Raji (cell line): ENCODE results near the gene EMILIN1.

Source experiments
- POLR2A ChIP-seq: IDR thresholded peaks from 2 replicates; pipeline ENCODE4 v1.6.1; 2011; ENCODE audit warnings: low read depth, low read length, control low read depth; ENCODE audit not compliant: insufficient read depth

EMILIN1 gene

DNA sequence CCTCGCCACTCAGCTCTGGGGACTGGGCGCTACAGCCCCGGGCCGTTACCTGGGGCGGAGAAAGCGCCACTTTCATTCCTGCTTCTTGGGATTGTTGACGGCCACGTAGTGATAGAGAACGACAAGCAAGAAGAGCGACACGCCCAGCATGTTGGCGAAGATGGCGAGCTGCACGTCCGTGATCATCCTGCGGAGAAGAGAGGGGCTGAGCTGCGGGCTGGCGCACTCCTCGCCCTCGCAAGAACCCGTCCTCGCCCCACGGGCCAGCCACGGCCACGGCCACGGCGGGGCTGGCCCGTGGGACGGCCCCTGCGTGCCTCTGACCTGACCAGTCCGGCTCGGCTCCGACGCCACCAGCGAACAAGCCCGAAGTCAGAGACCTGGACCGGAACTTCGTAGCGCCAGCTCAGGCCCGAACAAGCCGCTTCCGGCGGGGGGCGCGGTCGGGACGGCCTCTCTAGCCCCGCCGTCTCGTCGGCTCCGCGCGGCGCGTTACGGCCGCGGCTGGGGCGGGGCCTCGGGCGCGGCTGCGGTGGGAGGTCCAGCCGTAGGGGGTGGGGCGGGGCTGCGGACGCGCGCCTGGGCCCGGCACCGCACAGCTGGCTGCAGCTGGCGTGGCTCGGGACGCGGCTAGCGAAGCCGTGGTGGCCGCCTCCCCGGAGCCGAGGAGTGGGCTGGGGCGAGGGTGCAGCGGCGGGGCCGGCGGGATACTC lies 7.0 kb upstream of the EMILIN1 start, which contains the start of gene OST4:
Gene OST4, minus strand, starts transcription at position 378 of the 713 bp plus-strand sequence.
- TF ChIP-seq POLR2A: peak; percentile 90

DNA sequence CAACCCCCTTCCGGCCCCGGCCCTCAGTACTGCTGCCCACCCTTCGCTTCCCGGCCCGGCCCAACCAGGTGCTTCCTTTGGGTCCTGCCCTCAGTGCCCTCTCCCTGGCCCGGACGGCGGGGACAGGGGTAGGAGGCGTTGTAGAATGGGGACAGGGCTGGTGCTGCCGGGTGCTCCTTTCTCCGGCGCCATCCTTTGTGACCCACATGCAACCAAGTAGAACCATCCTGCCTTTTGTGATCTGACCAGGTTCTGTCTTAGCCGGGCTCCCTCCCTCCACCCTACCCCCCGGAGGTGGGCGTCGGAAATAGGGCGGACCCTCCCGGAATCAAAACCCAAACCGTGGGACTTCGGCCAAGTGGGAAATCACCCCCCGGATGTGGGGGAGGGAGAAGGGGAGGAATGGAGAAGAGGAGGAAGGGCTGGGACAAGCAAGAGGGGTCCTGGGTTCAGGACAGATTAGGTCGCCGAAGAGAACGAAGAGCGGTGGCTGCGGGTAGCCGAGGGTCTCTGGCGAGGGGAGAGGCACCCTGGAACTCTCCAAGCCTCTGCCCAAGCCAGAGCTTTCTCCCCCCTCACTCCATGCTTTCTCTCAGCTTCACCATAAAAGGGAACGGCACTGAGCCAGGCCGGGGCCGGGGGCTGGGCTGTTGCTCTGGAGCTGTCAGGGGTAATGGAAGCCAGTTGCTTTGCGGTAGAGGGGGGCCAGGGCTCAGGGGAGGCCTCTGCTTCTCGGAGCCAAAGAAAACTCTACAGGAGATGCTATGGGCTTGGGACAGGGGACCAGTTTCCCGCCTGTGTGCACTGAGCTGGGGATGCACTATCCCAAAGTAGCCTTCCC lies 6.2 kb upstream of the EMILIN1 start:
- no peak for TF ChIP-seq POLR2A

DNA sequence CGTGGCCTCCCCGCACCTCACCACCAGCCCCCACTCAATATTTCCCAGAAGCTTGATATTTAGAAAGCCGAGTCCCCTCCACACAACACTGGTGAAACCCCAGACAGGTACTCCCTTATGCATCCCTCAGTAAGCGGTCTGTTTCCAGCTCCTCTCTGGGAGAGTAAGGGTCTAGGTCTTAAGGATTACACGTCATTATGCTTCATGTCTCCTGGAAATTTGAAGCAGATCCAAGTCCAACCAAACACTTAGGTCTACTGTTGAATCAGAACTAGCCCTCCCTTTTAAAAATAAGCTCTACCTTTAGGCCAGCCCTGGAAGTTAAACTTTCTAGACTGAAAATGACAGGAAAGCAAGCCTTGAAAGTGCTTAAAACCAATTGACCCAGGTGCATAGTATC lies 5.5 kb upstream of the EMILIN1 start:
- TF ChIP-seq POLR2A: no peak

DNA sequence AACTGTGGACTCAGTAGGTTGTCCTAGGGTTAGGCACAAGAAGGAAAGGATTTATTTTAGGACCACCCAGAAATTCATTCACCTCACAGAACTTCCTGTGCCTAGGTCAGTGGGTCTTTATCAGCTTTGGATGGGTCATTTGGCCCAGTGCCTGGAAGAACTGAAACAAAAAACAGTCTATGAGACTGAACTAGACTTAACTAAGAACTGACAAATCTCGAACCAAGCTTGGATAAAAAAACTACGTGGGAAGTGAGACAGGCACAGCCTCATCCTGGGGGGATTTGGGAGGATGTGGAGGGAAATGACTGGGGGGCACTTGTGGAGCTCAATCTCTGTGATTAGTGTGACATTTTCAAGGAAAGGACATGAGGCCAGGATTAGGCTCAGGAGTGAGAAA lies 4.6 kb upstream of the EMILIN1 start:
- TF ChIP-seq POLR2A: no peak

DNA sequence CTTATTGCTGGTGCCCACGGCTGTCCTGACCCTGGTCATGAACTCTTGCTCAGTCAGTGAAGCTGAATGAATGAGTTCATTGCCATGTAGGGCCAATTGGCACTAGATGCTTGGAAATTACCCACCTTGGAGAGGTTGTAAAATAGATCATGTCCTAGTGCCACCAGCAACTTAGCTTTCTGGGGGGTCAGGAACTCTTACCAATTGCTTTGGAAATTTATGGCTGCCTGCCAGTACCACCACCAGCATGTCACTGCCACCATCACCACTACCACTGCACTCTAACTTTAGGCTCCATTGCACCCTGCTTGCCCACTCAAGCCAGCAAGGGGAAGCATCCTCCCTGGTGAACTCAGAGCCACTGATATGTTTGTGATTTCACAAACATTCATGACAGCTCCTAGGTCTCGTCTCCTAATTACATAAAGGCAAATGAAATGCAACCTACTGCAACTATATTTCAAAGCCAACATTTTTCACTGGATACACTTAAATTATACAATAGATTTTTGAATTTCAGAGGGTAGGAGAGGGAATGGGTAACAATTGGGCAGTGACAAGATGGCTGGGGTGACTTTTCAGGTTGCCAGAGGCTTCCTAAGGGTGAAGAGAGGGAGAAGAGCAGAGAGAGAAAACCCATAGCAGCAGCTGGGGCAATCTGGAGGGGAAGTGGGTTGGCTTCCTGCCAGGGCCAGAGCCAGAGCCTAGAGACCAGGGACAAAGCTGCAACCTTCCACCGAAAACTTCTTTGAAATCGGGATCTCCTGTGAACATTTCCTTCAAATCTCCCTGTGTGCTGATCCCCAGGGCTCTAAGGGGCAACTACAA lies 3.5 kb upstream of the EMILIN1 start:
- no peak for TF ChIP-seq POLR2A

DNA sequence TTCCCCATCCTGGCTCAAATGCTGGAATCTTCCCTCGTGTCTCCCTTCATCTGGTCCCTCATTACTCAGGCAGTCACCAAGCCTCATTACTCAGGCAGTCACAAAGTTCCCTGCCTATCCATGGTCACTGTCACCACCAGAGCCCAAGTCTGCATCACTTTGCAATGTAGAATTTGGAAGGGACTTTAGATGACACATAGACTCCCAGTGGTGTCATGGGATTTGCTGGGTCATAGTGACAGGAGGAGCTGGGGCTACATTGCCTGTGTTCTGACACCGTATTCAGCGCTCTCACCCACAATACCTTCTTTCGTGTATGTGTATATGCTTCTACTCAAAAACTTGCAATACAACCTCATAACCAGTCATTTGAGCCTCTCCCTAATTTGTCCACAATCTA lies 2.1 kb upstream of the EMILIN1 start:
- TF ChIP-seq POLR2A: no peak

DNA sequence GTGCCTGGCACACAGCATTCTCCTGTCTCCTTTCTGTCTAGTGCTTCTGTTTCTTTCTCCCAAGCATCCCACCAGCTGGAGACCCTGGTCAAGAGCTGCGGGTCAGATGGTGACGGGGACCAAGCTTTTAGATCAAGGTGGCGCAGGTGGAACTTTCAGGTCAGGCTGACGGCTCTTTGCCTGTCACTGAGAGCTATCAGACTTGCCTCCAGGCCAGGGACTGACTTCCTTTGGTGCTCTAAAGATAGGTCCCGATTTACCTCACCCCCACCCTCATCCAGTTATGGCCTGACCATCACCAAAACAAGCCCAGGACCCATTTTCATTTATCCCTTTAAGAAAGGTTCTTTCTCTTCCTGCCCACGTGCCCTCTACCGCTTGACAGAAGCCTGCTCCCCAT lies 1.2 kb upstream of the EMILIN1 start:
- TF ChIP-seq POLR2A: no peak

DNA sequence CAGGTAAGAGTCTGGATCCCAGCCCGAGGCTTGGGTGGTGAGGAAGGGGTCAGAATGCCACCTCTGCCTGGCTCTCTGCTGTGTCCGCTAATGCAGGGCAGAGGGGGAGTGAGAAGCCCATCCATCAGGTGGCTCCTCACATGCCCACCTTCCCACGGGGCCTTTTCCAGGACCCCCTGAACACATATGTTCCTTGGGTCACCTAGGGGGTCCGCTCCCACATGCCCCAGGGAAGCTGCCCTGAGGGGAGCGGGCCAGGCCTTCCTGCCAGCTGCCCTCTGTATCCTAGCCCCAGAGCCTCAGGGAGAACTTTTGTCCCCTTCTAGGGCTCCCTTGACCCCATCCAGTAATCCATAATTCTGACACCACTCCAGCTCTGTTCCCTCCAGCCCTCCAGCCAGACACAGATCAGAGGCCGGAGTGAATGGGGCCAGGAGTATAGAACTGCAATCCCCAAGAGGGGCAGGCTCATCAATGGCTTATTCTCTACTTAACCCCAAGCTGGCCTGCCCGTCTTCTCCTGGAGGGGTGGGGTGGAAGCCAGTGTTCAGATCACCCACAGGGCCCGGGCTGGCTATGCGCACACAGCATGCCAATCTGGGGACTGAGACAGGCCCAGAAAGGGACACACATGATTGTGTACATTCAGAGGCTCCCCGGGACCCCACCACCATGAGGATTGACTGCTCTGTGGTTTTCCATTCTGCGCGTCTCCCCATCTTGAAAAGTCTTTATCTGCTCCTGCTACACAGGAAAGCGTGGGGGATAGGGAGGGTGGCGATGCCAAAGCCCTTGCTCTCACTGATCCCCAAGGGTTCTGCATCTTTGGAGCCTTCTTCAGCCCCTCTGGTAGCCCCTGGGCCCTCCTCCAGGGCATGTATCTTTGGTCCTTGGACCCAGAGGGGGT lies 1.1 kb downstream of the EMILIN1 start:
- no peak for TF ChIP-seq POLR2A

DNA sequence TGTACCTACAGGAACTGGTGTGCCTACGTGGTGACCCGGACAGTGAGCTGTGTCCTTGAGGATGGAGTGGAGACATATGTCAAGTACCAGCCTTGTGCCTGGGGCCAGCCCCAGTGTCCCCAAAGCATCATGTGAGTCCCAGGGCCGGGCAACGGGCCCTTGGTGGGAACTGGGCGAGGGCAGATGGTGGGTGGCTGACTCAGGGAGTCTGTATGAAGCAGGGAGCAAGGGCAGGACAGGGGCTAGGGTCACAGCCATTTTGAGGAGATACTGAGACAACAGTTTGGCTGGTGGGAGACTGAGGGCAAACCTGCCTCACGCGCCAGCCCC lies 1.7 kb downstream of the EMILIN1 start:
- TF ChIP-seq POLR2A: no peak

DNA sequence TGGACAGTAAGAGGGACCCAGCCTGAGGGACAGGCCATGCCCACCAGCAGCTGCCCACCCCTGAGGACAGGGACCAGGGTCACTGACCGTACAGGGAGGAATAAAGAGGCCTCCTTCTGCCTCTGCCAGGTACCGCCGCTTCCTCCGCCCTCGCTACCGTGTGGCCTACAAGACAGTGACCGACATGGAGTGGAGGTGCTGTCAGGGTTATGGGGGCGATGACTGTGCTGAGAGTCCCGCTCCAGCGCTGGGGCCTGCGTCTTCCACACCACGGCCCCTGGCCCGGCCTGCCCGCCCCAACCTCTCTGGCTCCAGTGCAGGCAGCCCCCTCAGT lies 2.2 kb downstream of the EMILIN1 start:
- no peak for TF ChIP-seq POLR2A

DNA sequence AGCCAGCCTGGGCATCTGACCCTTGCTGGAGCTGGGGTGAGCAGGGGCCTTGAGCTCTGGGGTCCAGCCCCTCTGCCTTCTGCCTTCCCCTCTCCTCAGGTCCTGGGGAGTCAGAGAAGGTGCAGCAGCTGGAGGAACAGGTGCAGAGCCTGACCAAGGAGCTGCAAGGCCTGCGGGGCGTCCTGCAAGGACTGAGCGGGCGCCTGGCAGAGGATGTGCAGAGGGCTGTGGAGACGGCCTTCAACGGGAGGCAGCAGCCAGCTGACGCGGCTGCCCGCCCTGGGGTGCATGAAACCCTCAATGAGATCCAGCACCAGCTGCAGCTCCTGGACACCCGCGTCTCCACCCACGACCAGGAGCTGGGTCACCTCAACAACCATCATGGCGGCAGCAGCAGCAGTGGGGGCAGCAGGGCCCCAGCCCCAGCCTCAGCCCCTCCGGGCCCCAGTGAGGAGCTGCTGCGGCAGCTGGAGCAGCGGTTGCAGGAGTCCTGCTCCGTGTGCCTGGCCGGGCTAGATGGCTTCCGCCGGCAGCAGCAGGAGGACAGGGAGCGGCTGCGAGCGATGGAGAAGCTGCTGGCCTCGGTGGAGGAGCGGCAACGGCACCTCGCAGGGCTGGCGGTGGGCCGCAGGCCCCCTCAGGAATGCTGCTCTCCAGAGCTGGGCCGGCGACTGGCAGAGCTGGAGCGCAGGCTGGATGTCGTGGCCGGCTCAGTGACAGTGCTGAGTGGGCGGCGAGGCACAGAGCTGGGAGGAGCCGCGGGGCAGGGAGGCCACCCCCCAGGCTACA lies 3.8 kb downstream of the EMILIN1 start:
- no peak for TF ChIP-seq POLR2A

DNA sequence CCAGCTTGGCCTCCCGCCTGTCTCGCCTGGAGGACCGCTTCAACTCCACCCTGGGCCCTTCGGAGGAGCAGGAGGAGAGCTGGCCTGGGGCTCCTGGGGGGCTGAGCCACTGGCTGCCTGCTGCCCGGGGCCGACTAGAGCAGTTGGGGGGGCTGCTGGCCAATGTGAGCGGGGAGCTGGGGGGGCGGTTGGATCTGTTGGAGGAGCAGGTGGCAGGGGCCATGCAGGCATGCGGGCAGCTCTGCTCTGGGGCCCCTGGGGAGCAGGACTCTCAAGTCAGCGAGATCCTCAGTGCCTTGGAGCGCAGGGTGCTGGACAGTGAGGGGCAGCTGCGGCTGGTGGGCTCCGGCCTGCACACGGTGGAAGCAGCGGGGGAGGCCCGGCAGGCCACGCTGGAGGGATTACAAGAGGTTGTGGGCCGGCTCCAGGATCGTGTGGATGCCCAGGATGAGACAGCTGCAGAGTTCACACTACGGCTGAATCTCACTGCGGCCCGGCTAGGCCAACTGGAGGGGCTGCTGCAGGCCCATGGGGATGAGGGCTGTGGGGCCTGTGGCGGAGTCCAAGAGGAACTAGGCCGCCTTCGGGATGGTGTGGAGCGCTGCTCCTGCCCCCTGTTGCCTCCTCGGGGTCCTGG lies 4.5 kb downstream of the EMILIN1 start:
- no peak for TF ChIP-seq POLR2A

DNA sequence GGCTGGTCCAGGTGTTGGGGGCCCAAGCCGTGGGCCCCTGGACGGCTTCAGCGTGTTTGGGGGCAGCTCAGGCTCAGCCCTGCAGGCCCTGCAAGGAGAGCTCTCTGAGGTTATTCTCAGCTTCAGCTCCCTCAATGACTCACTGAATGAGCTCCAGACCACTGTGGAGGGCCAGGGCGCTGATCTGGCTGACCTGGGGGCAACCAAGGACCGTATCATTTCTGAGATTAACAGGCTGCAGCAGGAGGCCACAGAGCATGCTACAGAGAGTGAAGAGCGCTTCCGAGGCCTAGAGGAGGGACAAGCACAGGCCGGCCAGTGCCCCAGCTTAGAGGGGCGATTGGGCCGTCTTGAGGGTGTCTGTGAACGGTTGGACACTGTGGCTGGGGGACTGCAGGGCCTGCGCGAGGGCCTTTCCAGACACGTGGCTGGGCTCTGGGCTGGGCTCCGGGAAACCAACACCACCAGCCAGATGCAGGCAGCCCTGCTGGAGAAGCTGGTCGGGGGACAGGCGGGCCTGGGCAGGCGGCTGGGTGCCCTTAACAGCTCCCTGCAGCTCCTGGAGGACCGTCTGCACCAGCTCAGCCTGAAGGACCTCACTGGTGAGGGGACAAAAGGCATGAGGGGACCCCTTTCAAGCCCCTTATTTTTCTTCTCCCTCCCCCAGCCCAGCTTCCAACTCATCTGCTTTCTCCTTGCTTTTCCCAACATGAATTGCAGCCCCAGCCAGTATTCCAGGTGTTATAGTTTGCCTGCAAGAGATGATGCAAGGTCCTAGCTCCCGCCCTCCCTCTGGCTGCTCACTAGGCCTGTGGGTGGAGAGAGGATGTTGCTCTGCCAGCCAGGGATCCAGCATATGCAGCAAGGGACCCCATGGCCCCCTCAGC lies 5.2 kb downstream of the EMILIN1 start:
- no peak for TF ChIP-seq POLR2A
